ENCODE results near the gene BHMT. TPM values are rescaled to one million over a fixed set of nuclear protein-coding genes. Genes with fewer than 3 reads are reported as not detected.
"Not testable (repeated sequence)": the region's sequence is repeated elsewhere in the genome, so short reads cannot be mapped to it uniquely, and the experiment has no call there.

The BHMT gene
- total RNA-seq, 2 experiments from 2014 or later = not detected

GRCh38 chr5:79172269-79172668 lies 60.7 kb downstream of the BHMT start:
- Mint-ChIP-seq H3K27me3 (no peaks in the 10 kb centered on the region), H3K9me3 (no peaks in the 10 kb centered on the region), H3K4me1 (ENCODE audit: low read depth) (no peaks in the 10 kb centered on the region), H3K4me3 (no peak overlapping the region), H3K27ac (no peak overlapping the region), H3K36me3 (ENCODE audit: low read depth) (no peaks in the 10 kb centered on the region)
- intact Hi-C loops (cut with DNase I, micrococcal nuclease) = no loop called here
- Histone ChIP-seq H3K36me3 (ENCODE audit: insufficient read depth, low read length) (no peaks in the 10 kb centered on the region), H3K27me3 (ENCODE audit: control insufficient read depth in 1 of 2, insufficient read depth in 2 of 2, low read length in 2 of 2) (no peaks in the 10 kb centered on the region), H3K4me3 (ENCODE audit: low read length) (no peak overlapping the region), H3K4me1 (ENCODE audit: insufficient read depth, low read length) (no peaks in the 10 kb centered on the region), H3K9me3 (ENCODE audit: control insufficient read depth in 1 of 2, insufficient read depth in 1 of 2, low read length in 2 of 2) (no peaks in the 10 kb centered on the region), H3K27ac (ENCODE audit: low read depth in 1 of 2, low read length in 2 of 2) (no peak overlapping the region)
- no peak for DNase-seq
- no peak for ATAC-seq (ENCODE audit: poor library complexity)
- ChIA-PET CTCF (no interaction called here), POLR2A (no interaction called here)
- TF ChIP-seq CTCF (IDR thresholded peaks at IDR 0.05) = no peak

- ATAC-seq (ENCODE audit: poor library complexity) (no peak), DNase-seq (no peak)
- no peaks in the 10 kb centered on the region for H3K27me3 Mint-ChIP-seq
- Histone ChIP-seq H3K27me3 (ENCODE audit: control insufficient read depth in 1 of 2, insufficient read depth in 2 of 2, low read length in 2 of 2) (no peaks in the 10 kb centered on the region), H3K9me3 (ENCODE audit: control insufficient read depth in 1 of 2, insufficient read depth in 1 of 2, low read length in 2 of 2) (no peaks in the 10 kb centered on the region), H3K4me1 (ENCODE audit: insufficient read depth, low read length) (no peaks in the 10 kb centered on the region), H3K4me3 (ENCODE audit: low read length) (no peak overlapping the region), H3K27ac (ENCODE audit: low read depth in 1 of 2, low read length in 2 of 2) (no peak overlapping the region), H3K36me3 (ENCODE audit: insufficient read depth, low read length) (no peaks in the 10 kb centered on the region)
- no peaks in the 10 kb centered on the region for H3K9me3 Mint-ChIP-seq
- intact Hi-C loops (cut with DNase I, micrococcal nuclease) = no loop called here
- no peak for TF ChIP-seq CTCF (IDR thresholded peaks at IDR 0.05)
- H3K4me1 Mint-ChIP-seq (ENCODE audit: low read depth) = no peaks in the 10 kb centered on the region
- no peak overlapping the region for H3K4me3 Mint-ChIP-seq
- H3K36me3 Mint-ChIP-seq (ENCODE audit: low read depth) = no peaks in the 10 kb centered on the region
- ChIA-PET POLR2A (no interaction called here), CTCF (interaction anchor here (1.0 kb wide), 1 partner anchor 149 kb away, joined by 3 read pairs; no protein-coding TSS in a partner anchor)
- H3K27ac Mint-ChIP-seq = no peak overlapping the region
Observed at GRCh38 chr5:79173626-79174025, 62.0 kb downstream of the BHMT start.

- H3K27me3 ChIP-seq (ENCODE audit: control insufficient read depth in 1 of 2, insufficient read depth in 2 of 2, low read length in 2 of 2); ATAC-seq (ENCODE audit: poor library complexity); H3K4me3 ChIP-seq (ENCODE audit: low read length); H3K9me3 ChIP-seq (ENCODE audit: control insufficient read depth in 1 of 2, insufficient read depth in 1 of 2, low read length in 2 of 2); H3K27me3 Mint-ChIP-seq; H3K4me1 Mint-ChIP-seq (ENCODE audit: low read depth); H3K27ac ChIP-seq (ENCODE audit: low read depth in 1 of 2, low read length in 2 of 2); H3K36me3 ChIP-seq (ENCODE audit: insufficient read depth, low read length); H3K9me3 Mint-ChIP-seq; POLR2A ChIA-PET; H3K4me1 ChIP-seq (ENCODE audit: insufficient read depth, low read length); H3K27ac Mint-ChIP-seq; H3K36me3 Mint-ChIP-seq (ENCODE audit: low read depth); intact Hi-C loops (cut with DNase I, micrococcal nuclease); CTCF ChIA-PET; DNase-seq; H3K4me3 Mint-ChIP-seq: not testable (repeated sequence)
Observed at GRCh38 chr5:79180449-79180848, 68.8 kb downstream of the BHMT start.

GRCh38 chr5:79181419-79182022 lies 69.9 kb downstream of the BHMT start:
- H3K27me3 Mint-ChIP-seq = no peaks in the 10 kb centered on the region
- intact Hi-C loops (cut with DNase I, micrococcal nuclease) = no loop called here

More at GRCh38 chr5:79181419-79182022, 69.9 kb downstream of the BHMT start:
- no peaks in the 10 kb centered on the region for H3K4me1 ChIP-seq (ENCODE audit: insufficient read depth, low read length)
- CTCF ChIA-PET = no interaction called here
- DNase-seq (no peak), ATAC-seq (ENCODE audit: poor library complexity) (no peak)
- Mint-ChIP-seq H3K27ac (no peak overlapping the region), H3K4me1 (ENCODE audit: low read depth) (no peaks in the 10 kb centered on the region), H3K36me3 (ENCODE audit: low read depth) (no peaks in the 10 kb centered on the region), H3K9me3 (no peaks in the 10 kb centered on the region), H3K4me3 (no peak overlapping the region)
- H3K27me3 ChIP-seq (ENCODE audit: control insufficient read depth in 1 of 2, insufficient read depth in 2 of 2, low read length in 2 of 2) = no peaks in the 10 kb centered on the region
- H3K4me3 ChIP-seq (ENCODE audit: low read length) = no peak overlapping the region
- no peaks in the 10 kb centered on the region for H3K36me3 ChIP-seq (ENCODE audit: insufficient read depth, low read length)
- TF ChIP-seq CTCF (IDR thresholded peaks at IDR 0.05) = no peak
- no peak overlapping the region for H3K27ac ChIP-seq (ENCODE audit: low read depth in 1 of 2, low read length in 2 of 2)
- no peaks in the 10 kb centered on the region for H3K9me3 ChIP-seq (ENCODE audit: control insufficient read depth in 1 of 2, insufficient read depth in 1 of 2, low read length in 2 of 2)
- POLR2A ChIA-PET = no interaction called here
